ENCODE data around the gene MBNL1. TPM values are rescaled to one million over a fixed set of nuclear protein-coding genes. Genes with fewer than 3 reads are reported as not detected.
A peak's percentile ranks its signal among the peaks of the same experiment; 100 is the strongest.

The MBNL1 gene
- total and polyA plus RNA-seq, 2 of the 4 experiments (the other 2 are of a cell fraction), result 127 to 664 TPM

- ATAC-seq (ENCODE audit: low read depth), result no peak
Measured at GRCh38 chr3:152428577-152428976, 159.8 kb downstream of the MBNL1 start.

More at GRCh38 chr3:152428577-152428976, 159.8 kb downstream of the MBNL1 start:
- Histone ChIP-seq H2BK20ac (ENCODE audit: low read depth, low read length) (no peak overlapping the region), H3K27me3 (ENCODE audit: control insufficient read depth, insufficient read depth, low read length) (no peaks in the 10 kb centered on the region), H3K27ac (ENCODE audit: insufficient read depth, low read length) (no peak overlapping the region), H2BK5ac (ENCODE audit: low read depth, low read length, poor library complexity, severe bottlenecking) (peak overlapping the region; percentile 8), H3K4me2 (ENCODE audit: low read depth, low read length) (no peak overlapping the region), H3K9ac (ENCODE audit: low read depth, low read length) (no peak overlapping the region), H3K23ac (ENCODE audit: low read depth, low read length) (no peak overlapping the region), H3K9me3 (ENCODE audit: control insufficient read depth, insufficient read depth, low read length) (no peaks in the 10 kb centered on the region), H3K14ac (replicated peaks; ENCODE audit: low read depth, low read length) (no peak overlapping the region), H2BK15ac (ENCODE audit: low read depth, low read length) (no peak overlapping the region), H4K91ac (ENCODE audit: insufficient read depth, low read depth, low read length) (no peak overlapping the region), H2AFZ (replicated peaks; ENCODE audit: low read length, poor library complexity) (no peak overlapping the region), H2AK5ac (ENCODE audit: low read depth, low read length) (no peak overlapping the region), H3K36me3 (ENCODE audit: control insufficient read depth, insufficient read depth, low read length) (peaks cover 6% of the 10 kb centered on the region), H3K79me1 (ENCODE audit: low read depth in 1 of 2, low read length in 2 of 2) (peaks cover 15 to 40% of the 10 kb centered on the region in 2 experiments; a peak in 3 of 4 replicates), H3K4ac (ENCODE audit: low read depth, low read length) (no peak overlapping the region), H2AK9ac (replicated peaks; ENCODE audit: low read depth, low read length, poor library complexity) (no peak overlapping the region), H3K4me3 (ENCODE audit: insufficient read depth, low read depth, low read length) (no peak overlapping the region), H3K9me1 (ENCODE audit: insufficient read depth, low read length) (peaks cover 4% of the 10 kb centered on the region), H3K4me1 (ENCODE audit: control insufficient read depth, insufficient read depth, low read length) (peaks cover 8% of the 10 kb centered on the region), H3K56ac (ENCODE audit: extremely low read depth, insufficient read depth, low read length) (no peak overlapping the region), H4K20me1 (ENCODE audit: insufficient read depth, low read length) (peaks cover 17% of the 10 kb centered on the region), H2BK120ac (ENCODE audit: low read depth, low read length) (no peak overlapping the region), H4K8ac (ENCODE audit: low read depth in 2 of 2, low read length in 2 of 2) (no peak overlapping the region), H3K18ac (ENCODE audit: low read depth, low read length) (no peak overlapping the region), H4K5ac (ENCODE audit: low read depth, low read length) (no peak overlapping the region)
- no peak for DNase-seq
- POLR2A ChIA-PET (ENCODE audit: unreplicated experiment), result no interaction called here
- in situ Hi-C loops (cut with MboI; ENCODE audit: low sequenced_read_pairs), result no loop called here
- dilution Hi-C loops (cut with HindIII; ENCODE audit: low sequenced_read_pairs, unreplicated experiment), result no loop called here
- BruUV-seq (replicated peaks), result no TSS peak
- TF ChIP-seq FOS (IDR thresholded peaks at IDR 0.05; ENCODE audit: low read depth, low read length) (no peak), CHD1 (IDR thresholded peaks at IDR 0.05; ENCODE audit: low read depth, low read length) (no peak), MAZ (IDR thresholded peaks at IDR 0.05; ENCODE audit: borderline replicate concordance, low read depth, low read length) (no peak), USF2 (IDR thresholded peaks at IDR 0.05; ENCODE audit: low read depth, low read length) (no peak), ELK1 (IDR thresholded peaks at IDR 0.05; ENCODE audit: borderline replicate concordance, low read depth, low read length) (no peak), POLR2A (IDR thresholded peaks at IDR 0.05; ENCODE audit: low read depth, low read length) (no peak)
- WGBS, 2 experiments (ENCODE audit: extremely low coverage in 2 of 2, insufficient read length in 1 of 2), result 100% methylated on average over 3 of the region's 3 CpGs; no CpG with 5 or more reads in 1 of the 2 experiments
- intact Hi-C loops (cut with micrococcal nuclease), result no loop called here
- CTCF ChIA-PET, result no interaction called here
